Lower lobe of right lung (tissue), 2 donors: ENCODE results near the gene TXNDC2. TPM values are rescaled to one million over a fixed set of nuclear protein-coding genes. Genes with fewer than 3 reads are reported as not detected.

ENCODE experiments used
- ATAC-seq, 2 donors: fragments of 200-7000 bp; cut with Tn5 transposase; one replicate each; pipeline ENCODE4 v1.9.1; 2020 to 2022; ENCODE audit warnings: mild to moderate bottlenecking in 2 of 2, moderate library complexity in 2 of 2
- DNase-seq: peaks from one replicate; pipeline ENCODE4 v3.0.0-alpha.2; 2020
- H3K27ac ChIP-seq: fragments of 200-600 bp; one replicate; pipeline ENCODE4 v1.8.0; 2022
- H3K27me3 ChIP-seq: fragments of 200-600 bp; one replicate; pipeline ENCODE4 v1.8.0; 2022; ENCODE audit warnings: low read depth
- H3K36me3 ChIP-seq: fragments of 200-600 bp; one replicate; pipeline ENCODE4 v1.8.0; 2022; ENCODE audit warnings: mild to moderate bottlenecking
- H3K4me1 ChIP-seq: fragments of 200-600 bp; one replicate; pipeline ENCODE4 v1.8.0; 2022
- H3K4me3 ChIP-seq: fragments of 200-600 bp; one replicate; pipeline ENCODE4 v1.8.0; 2022; ENCODE audit warnings: mild to moderate bottlenecking
- H3K9me3 ChIP-seq: fragments of 200-600 bp; one replicate; pipeline ENCODE4 v1.8.0; 2022
- intact Hi-C: fragments of 100-400 bp; cut with DNase I; formaldehyde crosslinking; loops from one replicate; pipeline ENCODE4 v1.11.0; 2022
- long read RNA-seq: library from polyadenylated mRNA; unstranded; transcript quantifications from one replicate; pipeline ENCODE4 v2.0.0, GENCODE V29; 2021
- total RNA-seq: library from RNA; stranded (reverse); fragmentation: NEBNext Ultra II Directional; extraction: Animal tissue kit (Norgen Biotek cat#: 25700); gene quantifications from one replicate; pipeline ENCODE4 v1.2.1, GENCODE V29; 2021
- TF ChIP-seq, protein P1 (sequence below): fragments of 200-600 bp; IDR thresholded peaks from one replicate; pipeline ENCODE4 v1.8.0; 2022; ENCODE audit warnings: antibody characterized with exemption, mild to moderate bottlenecking
- donor health status: DM: no; HTN: yes; CAD: no; lungs with severe emphysema.

Gene TXNDC2
- 0.12 TPM for total RNA-seq
- long read RNA-seq = 0 reads

DNA sequence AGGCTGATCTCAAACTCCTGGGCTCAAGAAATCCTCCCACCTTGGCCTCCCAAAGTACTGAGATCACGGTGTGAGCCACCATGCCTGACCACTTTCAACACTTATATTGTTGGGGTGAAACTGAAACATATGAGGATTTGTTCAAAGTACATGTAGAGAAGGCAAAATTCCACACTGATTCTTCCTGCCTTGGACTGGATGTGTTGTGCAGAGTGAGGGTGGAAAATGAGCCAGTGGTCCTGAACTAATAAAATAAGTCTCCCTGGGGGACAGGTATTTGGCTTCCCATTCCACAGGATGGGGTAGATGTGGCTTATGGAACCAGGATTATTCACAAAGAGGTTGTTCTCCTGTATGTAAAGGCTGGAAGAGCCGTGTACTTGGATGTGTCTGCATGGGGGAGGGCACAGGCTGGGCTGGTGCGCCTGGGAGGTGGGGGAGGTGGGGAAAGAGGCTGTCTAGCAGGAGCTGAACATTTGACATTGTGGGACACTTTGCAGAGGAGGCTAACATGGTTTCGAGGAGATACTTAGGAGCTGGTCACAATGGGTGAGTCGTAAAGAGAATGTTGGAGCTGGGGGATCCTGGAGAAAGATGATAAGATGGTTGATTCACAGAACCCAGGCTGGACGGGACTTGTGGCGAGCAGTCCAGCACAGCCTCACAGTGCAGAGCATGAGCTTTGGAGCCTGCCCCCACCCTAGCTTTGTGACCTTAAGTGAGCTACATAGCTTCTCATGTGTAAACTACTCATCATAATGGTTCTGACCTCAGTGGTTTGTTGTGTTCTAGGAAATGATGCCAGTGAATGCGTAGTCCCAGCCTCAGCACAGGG lies at the start of gene TXNDC2:
TXNDC2 (plus strand) TSS at position 804 of the 835 bp plus-strand sequence. CDS start 708 bp downstream, outside the sequence.
- no peaks in the 10 kb centered on the region for H3K36me3 ChIP-seq
- no peaks in the 10 kb centered on the region for H3K27me3 ChIP-seq
- no peaks in the 10 kb centered on the region for H3K4me1 ChIP-seq
- ATAC-seq = no peak
- H3K4me3 ChIP-seq = no peak within 1 kb of the TSS
- no peak for DNase-seq
- no peak within 1 kb of the TSS for H3K27ac ChIP-seq
- TF ChIP-seq, protein P1, sequence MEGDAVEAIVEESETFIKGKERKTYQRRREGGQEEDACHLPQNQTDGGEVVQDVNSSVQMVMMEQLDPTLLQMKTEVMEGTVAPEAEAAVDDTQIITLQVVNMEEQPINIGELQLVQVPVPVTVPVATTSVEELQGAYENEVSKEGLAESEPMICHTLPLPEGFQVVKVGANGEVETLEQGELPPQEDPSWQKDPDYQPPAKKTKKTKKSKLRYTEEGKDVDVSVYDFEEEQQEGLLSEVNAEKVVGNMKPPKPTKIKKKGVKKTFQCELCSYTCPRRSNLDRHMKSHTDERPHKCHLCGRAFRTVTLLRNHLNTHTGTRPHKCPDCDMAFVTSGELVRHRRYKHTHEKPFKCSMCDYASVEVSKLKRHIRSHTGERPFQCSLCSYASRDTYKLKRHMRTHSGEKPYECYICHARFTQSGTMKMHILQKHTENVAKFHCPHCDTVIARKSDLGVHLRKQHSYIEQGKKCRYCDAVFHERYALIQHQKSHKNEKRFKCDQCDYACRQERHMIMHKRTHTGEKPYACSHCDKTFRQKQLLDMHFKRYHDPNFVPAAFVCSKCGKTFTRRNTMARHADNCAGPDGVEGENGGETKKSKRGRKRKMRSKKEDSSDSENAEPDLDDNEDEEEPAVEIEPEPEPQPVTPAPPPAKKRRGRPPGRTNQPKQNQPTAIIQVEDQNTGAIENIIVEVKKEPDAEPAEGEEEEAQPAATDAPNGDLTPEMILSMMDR = no peak
- intact Hi-C loops = no loop called here
- H3K9me3 ChIP-seq = no peaks in the 10 kb centered on the region

DNA sequence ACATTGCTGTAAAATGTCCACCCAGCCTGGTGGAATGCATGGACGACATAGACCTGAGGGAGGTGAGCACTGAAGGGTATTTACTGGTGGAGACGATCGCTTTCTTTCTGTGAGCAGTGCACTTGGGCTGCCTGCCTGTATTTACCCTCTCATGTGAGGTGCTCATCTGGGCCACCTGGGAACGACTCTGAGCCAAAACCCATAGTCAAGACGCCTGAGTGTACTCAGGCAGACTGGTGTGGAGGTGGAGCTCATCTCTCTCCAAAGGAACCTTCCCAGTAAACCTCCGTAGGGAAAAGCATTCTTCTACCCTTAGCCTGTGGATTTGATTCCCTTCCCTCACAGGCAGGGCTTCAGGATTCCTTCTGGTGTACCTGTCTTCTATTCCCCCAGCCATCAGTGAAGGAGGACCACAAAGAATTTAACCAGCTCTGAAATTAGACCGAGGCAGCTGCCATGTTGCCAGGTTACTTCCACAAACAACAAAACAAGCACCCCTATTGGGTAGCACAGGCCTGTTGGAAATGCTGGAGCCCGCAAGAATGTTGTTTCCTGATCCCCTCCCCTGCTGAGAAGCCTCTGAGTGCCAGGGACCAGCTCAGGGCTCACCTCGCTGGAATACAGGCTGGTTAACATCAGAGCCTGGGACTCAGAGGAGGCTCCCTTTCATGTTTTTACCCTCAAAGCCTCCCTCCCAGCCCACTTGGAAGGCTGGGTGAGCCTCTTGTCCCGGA lies 47.5 kb upstream of the TXNDC2 start:
- DNase-seq = peak; percentile 76
- peak; percentile 91 to 93 for ATAC-seq
- peaks cover 15% of the 10 kb centered on the region for H3K4me1 ChIP-seq
- TF ChIP-seq, protein P1 = no peak
- no peaks in the 10 kb centered on the region for H3K9me3 ChIP-seq
- H3K4me3 ChIP-seq = no peak overlapping the region
- intact Hi-C loops = no loop called here
- H3K36me3 ChIP-seq = no peaks in the 10 kb centered on the region
- peak overlapping the region; percentile 79 for H3K27ac ChIP-seq
- no peaks in the 10 kb centered on the region for H3K27me3 ChIP-seq

DNA sequence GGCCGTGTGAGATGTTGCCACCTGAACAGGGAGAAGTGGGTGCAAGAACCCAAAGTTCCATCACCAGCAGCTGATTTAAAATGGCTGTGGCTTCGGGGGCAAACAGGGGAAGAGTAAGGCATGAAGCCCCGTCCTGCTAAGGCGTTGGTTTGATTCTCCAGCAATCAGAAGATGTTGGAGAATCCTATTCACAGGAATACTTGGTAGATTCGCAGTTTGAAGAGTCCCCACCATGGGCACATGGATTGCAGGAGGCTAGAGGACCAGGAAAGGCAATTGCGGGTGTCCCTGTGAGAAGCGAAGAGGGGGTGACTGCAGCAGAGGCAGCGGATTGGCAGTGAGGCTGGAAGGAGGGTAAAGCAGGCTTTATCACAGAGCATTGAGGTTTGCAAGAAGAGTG lies 46.6 kb upstream of the TXNDC2 start:
- TF ChIP-seq, protein P1 = no peak

DNA sequence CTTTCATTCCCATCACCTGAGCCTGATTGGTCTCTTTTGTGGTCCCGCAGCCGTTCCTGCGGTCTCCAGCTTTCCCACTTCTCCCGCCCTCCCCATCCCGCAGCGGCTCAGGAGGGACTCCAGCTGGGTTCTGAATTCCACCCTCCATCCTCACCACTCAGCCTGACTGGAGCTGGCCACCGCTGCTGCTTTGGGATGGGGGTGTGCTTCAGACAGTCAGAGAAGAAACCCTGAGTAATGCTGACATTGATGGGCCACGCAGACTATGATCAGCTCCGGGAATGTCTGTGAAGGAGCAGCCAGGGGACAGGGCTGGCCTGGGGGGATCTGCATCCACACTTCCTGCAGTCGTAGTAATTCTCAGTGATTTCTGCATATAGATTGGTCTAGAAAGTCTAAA lies 45.9 kb upstream of the TXNDC2 start:
- peak overlapping the region; percentile 79 for H3K27ac ChIP-seq
- no peak overlapping the region for H3K4me3 ChIP-seq
- ATAC-seq (no peak), DNase-seq (no peak)
- intact Hi-C loops = no loop called here
- peaks cover 15% of the 10 kb centered on the region for H3K4me1 ChIP-seq
- H3K36me3 ChIP-seq = no peaks in the 10 kb centered on the region
- TF ChIP-seq, protein P1 = no peak
- H3K27me3 ChIP-seq = no peaks in the 10 kb centered on the region
- H3K9me3 ChIP-seq = no peaks in the 10 kb centered on the region

More for the DNA sequence above, 46.6 kb upstream of the TXNDC2 start:
- H3K27me3 ChIP-seq = no peaks in the 10 kb centered on the region
- H3K9me3 ChIP-seq = no peaks in the 10 kb centered on the region
- H3K36me3 ChIP-seq = no peaks in the 10 kb centered on the region
- ATAC-seq = no peak
- no peak overlapping the region for H3K4me3 ChIP-seq
- DNase-seq = no peak
- H3K27ac ChIP-seq = peak overlapping the region; percentile 79
- intact Hi-C loops = no loop called here
- H3K4me1 ChIP-seq = peaks cover 15% of the 10 kb centered on the region

DNA sequence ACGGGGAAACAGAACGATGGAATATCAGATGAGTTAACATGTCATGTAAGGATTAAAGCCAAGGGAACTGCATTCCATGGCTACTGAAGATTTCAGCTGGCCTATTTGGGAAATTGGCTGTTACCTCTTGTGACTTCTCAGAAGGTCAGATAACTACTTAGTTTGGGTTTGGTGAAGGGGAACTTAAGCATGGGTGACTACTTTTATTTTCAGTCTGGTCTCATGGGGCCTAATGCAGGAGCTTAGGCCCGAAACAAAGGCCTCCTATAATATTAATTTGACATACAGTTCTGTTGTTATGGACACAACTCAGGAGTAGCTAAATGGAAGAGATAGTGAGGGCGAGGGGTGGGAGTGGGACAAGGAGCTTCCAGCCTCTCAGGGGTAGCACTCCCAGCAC lies 44.0 kb upstream of the TXNDC2 start:
- Histone ChIP-seq H3K4me3 (no peak overlapping the region), H3K9me3 (no peaks in the 10 kb centered on the region), H3K36me3 (peaks cover 4% of the 10 kb centered on the region), H3K4me1 (peaks cover 23% of the 10 kb centered on the region), H3K27me3 (no peaks in the 10 kb centered on the region), H3K27ac (peak overlapping the region; percentile 11)
- ATAC-seq (no peak), DNase-seq (no peak)
- TF ChIP-seq, protein P1 = no peak
- intact Hi-C loops = no loop called here
